ENCODE measurements around the gene COL27A1. TPM values are rescaled to one million over a fixed set of nuclear protein-coding genes. Genes with fewer than 3 reads are reported as not detected.

The COL27A1 gene
- total and polyA plus RNA-seq, 3 donors from 2014 or later = 9.3 to 68.8 (median 25.7) TPM

DNA sequence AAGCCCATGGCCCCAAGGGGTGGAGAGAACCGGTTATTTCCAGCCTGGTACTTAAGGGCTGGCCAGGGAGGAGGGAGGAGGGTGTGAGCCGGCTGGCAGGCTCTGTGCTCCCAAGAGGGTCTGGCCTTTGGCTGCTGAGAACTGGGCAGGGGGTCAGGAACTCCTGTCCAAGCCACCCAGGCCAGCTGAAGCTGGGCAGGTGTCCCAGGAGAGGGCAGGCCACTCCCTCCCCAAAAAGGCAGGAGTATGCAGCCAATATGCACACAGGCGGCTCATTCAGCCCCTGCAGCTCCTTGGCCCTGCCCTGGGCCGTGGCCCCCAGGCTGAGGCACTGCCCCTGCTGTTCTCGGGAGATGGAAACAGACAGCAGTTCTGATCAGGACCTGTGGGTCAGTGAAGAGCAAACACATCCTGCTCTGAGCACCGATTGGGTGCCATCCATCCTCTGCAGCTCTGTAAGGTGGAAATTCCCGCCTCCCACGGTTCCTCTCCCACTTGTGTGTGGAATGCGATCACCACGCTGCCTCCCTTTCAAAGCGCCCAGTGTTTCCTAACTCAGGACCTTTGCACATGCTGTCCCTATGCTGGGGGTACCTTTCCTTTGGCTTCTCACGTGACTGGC is 39.1 kb upstream of the COL27A1 start:
- no peak overlapping the region for H3K4me3 ChIP-seq
- no peaks in the 10 kb centered on the region for H3K36me3 ChIP-seq (ENCODE audit: low read depth, missing control alignments)
- TF ChIP-seq CTCF (IDR thresholded peaks at IDR 0.05) = no peak
- TF ChIP-seq POLR2A (IDR thresholded peaks at IDR 0.05) = no peak
- H3K4me1 ChIP-seq = peaks cover 39% of the 10 kb centered on the region
- no peaks in the 10 kb centered on the region for H3K9me3 ChIP-seq
- no peak for DNase-seq
- intact Hi-C loops (cut with DNase I; ENCODE audit: low total_unique reads) = no loop called here
- no peaks in the 10 kb centered on the region for H3K27me3 ChIP-seq
- 65 to 79% methylated on average over 9 to 12 of the region's 12 CpGs for WGBS, 2 donors
- H3K27ac ChIP-seq = no peak overlapping the region

DNA sequence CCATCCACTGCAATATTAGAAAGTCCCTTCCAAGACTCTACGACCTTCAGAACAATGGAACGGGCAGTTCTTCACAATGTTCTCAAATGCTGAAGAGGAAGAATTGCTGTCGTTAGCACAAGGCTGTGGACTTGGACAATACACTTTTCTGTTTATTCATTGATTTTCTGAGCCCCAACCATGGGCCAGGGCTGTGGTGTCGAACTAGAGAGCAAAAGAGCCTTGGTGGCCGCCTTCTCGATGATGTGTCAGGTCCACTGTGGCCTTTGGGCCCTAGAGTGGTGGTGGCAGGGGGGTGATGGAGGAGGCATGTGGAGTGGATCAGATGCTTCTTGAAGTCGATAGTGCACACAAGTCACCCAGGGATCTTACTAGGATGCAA is 37.7 kb upstream of the COL27A1 start:
- intact Hi-C loops (cut with DNase I; ENCODE audit: low total_unique reads) = no loop called here

DNA sequence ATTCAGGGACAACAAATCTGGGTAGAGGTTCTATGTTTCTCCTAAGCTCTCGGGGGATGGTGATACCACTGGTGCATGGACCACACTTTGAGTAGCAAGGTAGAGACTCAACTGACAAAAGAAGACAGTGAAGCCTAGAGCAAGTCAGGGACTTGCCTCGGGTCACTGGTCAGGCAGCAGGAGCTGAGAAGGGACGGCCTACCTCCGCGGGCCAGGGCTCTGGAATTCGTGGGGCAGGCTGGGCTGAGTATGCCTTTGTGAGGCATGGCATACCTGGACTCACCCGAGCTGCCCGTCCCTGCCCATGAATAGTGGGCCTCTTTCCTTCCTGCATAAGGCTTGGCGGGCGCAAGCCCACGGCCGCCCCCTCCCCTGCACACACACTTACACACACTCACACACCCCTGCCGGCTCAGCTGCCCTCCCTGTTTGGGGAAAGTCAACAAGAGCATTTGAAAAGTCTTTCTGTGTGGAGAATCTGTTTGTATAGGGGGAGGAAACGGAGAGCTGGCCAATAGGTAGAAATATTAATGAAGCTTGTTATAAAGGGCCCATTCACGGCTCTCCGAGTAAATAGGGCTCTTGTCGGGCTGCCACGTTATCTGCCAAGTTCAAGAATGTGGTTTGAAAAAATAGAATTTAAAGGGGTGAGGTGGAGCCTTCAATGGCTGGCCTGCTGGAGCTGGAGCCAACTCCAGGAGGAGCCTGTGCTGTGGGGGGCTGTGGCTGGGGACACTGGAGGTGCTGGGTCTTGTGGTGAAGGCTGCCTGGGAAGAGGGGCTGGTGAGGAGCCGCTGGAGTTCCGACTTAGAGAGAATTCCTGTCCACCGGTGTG is 37.1 kb upstream of the COL27A1 start:
- 65 to 70% methylated on average over 18 to 21 of the region's 21 CpGs for WGBS, 2 donors
- Histone ChIP-seq H3K4me3 (no peak overlapping the region), H3K36me3 (ENCODE audit: low read depth, missing control alignments) (no peaks in the 10 kb centered on the region), H3K4me1 (peaks cover 31% of the 10 kb centered on the region), H3K27me3 (no peaks in the 10 kb centered on the region), H3K9me3 (no peaks in the 10 kb centered on the region), H3K27ac (peak overlapping the region; percentile 7 to 63)
- TF ChIP-seq POLR2A (IDR thresholded peaks at IDR 0.05) (no peak), CTCF (IDR thresholded peaks at IDR 0.05) (no peak)
- peak; percentile 51 for DNase-seq
- intact Hi-C loops (cut with DNase I; ENCODE audit: low total_unique reads) = no loop called here

More for the DNA sequence above, 37.7 kb upstream of the COL27A1 start:
- Histone ChIP-seq H3K36me3 (ENCODE audit: low read depth, missing control alignments) (no peaks in the 10 kb centered on the region), H3K9me3 (no peaks in the 10 kb centered on the region), H3K4me1 (peaks cover 36% of the 10 kb centered on the region), H3K27ac (peak overlapping the region in 1 of 2 donors; percentile 25), H3K4me3 (no peak overlapping the region), H3K27me3 (no peaks in the 10 kb centered on the region)
- 67 to 74% methylated on average over 7 of the region's 7 CpGs for WGBS, 2 donors
- DNase-seq = no peak
- TF ChIP-seq POLR2A (IDR thresholded peaks at IDR 0.05) = no peak
- TF ChIP-seq CTCF (IDR thresholded peaks at IDR 0.05) = no peak

- no peaks in the 10 kb centered on the region for H3K9me3 ChIP-seq
- DNase-seq = no peak
- no peak overlapping the region for H3K4me3 ChIP-seq
- H3K36me3 ChIP-seq (ENCODE audit: low read depth, missing control alignments) = no peaks in the 10 kb centered on the region
- H3K4me1 ChIP-seq = peaks cover 23% of the 10 kb centered on the region
- 56 to 70% methylated on average over 8 to 9 of the region's 9 CpGs for WGBS, 2 donors
- no peaks in the 10 kb centered on the region for H3K27me3 ChIP-seq
- intact Hi-C loops (cut with DNase I; ENCODE audit: low total_unique reads) = no loop called here
- no peak for TF ChIP-seq POLR2A (IDR thresholded peaks at IDR 0.05)
- no peak for TF ChIP-seq CTCF (IDR thresholded peaks at IDR 0.05)
- peak overlapping the region in 1 of 2 donors; percentile 7 for H3K27ac ChIP-seq
Observed at GRCh38 chr9:114119242-114120191, 35.8 kb upstream of the COL27A1 start.

Measured in testis (tissue), 3 donors.